HUES48 (cell line): ENCODE data around the gene RIBC2.

Experiments used
- H3K27ac ChIP-seq: one replicate; pipeline ENCODE4 v1.7.0; 2013; ENCODE audit warnings: low read depth, low read length, inconsistent platforms
- H3K27me3 ChIP-seq: 2 replicates; pipeline ENCODE4 v1.6.1; 2013; ENCODE audit warnings: mild to moderate bottlenecking, low read length; ENCODE audit not compliant: control insufficient read depth, insufficient read depth
- H3K36me3 ChIP-seq: 2 replicates; pipeline ENCODE4 v1.6.1; 2013; ENCODE audit warnings: low read length; ENCODE audit not compliant: control insufficient read depth, insufficient read depth
- H3K4me1 ChIP-seq: 2 replicates; pipeline ENCODE4 v1.6.1; 2013; ENCODE audit warnings: mild to moderate bottlenecking, low read length; ENCODE audit not compliant: control insufficient read depth, insufficient read depth
- H3K4me3 ChIP-seq: 2 replicates; pipeline ENCODE4 v1.5.1; 2013; ENCODE audit warnings: mild to moderate bottlenecking, low read depth, low read length
- H3K9ac ChIP-seq: 2 replicates; pipeline ENCODE4 v1.6.1; 2013; ENCODE audit warnings: mild to moderate bottlenecking, low read depth, low read length, moderate library complexity
- H3K9me3 ChIP-seq: 2 replicates; pipeline ENCODE4 v1.6.1; 2013; ENCODE audit warnings: low read length; ENCODE audit not compliant: control insufficient read depth, insufficient read depth

The RIBC2 gene

GRCh38 chr22:45475851-45476514, 62.5 kb downstream of the RIBC2 start:
- H3K9ac ChIP-seq: no peak overlapping the region
- no peaks in the 10 kb centered on the region for H3K36me3 ChIP-seq
- H3K4me1 ChIP-seq: peaks cover 9% of the 10 kb centered on the region; the same call in 1 of the 2 replicates
- no peak overlapping the region for H3K4me3 ChIP-seq
- H3K9me3 ChIP-seq: no peaks in the 10 kb centered on the region
- no peaks in the 10 kb centered on the region for H3K27me3 ChIP-seq
- H3K27ac ChIP-seq: no peak overlapping the region

GRCh38 chr22:45476814-45477213, 63.3 kb downstream of the RIBC2 start:
- Histone ChIP-seq H3K9ac (no peak overlapping the region), H3K27ac (no peak overlapping the region), H3K36me3 (no peaks in the 10 kb centered on the region), H3K4me1 (peaks cover 9% of the 10 kb centered on the region; the same call in 1 of the 2 replicates), H3K4me3 (no peak overlapping the region), H3K27me3 (no peaks in the 10 kb centered on the region), H3K9me3 (no peaks in the 10 kb centered on the region)

GRCh38 chr22:45477366-45478107, 64.0 kb downstream of the RIBC2 start:
- H3K27ac ChIP-seq: no peak overlapping the region
- H3K9ac ChIP-seq: no peak overlapping the region
- no peaks in the 10 kb centered on the region for H3K36me3 ChIP-seq
- peaks cover 9% of the 10 kb centered on the region; the same call in 1 of the 2 replicates for H3K4me1 ChIP-seq
- no peaks in the 10 kb centered on the region for H3K9me3 ChIP-seq
- H3K27me3 ChIP-seq: no peaks in the 10 kb centered on the region
- H3K4me3 ChIP-seq: no peak overlapping the region

GRCh38 chr22:45478108-45478771, 64.7 kb downstream of the RIBC2 start:
- H3K4me3 ChIP-seq: no peak overlapping the region
- peaks cover 9% of the 10 kb centered on the region; the same call in 1 of the 2 replicates for H3K4me1 ChIP-seq
- peaks cover 2% of the 10 kb centered on the region; the same call in 1 of the 2 replicates for H3K9me3 ChIP-seq
- no peaks in the 10 kb centered on the region for H3K36me3 ChIP-seq
- H3K9ac ChIP-seq: no peak overlapping the region
- H3K27me3 ChIP-seq: no peaks in the 10 kb centered on the region
- H3K27ac ChIP-seq: no peak overlapping the region

GRCh38 chr22:45480717-45481116, 67.2 kb downstream of the RIBC2 start:
- no peaks in the 10 kb centered on the region for H3K36me3 ChIP-seq
- peaks cover 4% of the 10 kb centered on the region; the same call in 1 of the 2 replicates for H3K9me3 ChIP-seq
- H3K4me1 ChIP-seq: no peaks in the 10 kb centered on the region
- no peak overlapping the region for H3K27ac ChIP-seq
- no peaks in the 10 kb centered on the region for H3K27me3 ChIP-seq
- H3K4me3 ChIP-seq: no peak overlapping the region
- H3K9ac ChIP-seq: no peak overlapping the region

- Histone ChIP-seq H3K4me1 (no peaks in the 10 kb centered on the region), H3K27me3 (no peaks in the 10 kb centered on the region), H3K9ac (no peak overlapping the region), H3K4me3 (no peak overlapping the region), H3K9me3 (peaks cover 4% of the 10 kb centered on the region; the same call in 1 of the 2 replicates), H3K36me3 (no peaks in the 10 kb centered on the region), H3K27ac (no peak overlapping the region)
These were observed 68.2 kb downstream of the RIBC2 start for GRCh38 chr22:45481661-45482060.
